HG03159 (cell line): ENCODE measurements around the gene SYCE1.
"Not testable (repeated sequence)": the region's sequence is repeated elsewhere in the genome, so short reads cannot be mapped to it uniquely, and the experiment has no call there.

Source experiments
- ATAC-seq: cut with Tn5 transposase; IDR thresholded peaks from one replicate; pipeline ENCODE4 v1.9.1; 2021; ENCODE audit warnings: mild to moderate bottlenecking, moderate library complexity; ENCODE audit not compliant: unreplicated experiment

The SYCE1 gene

GRCh38 chr10:133559216-133559615 lies 6.2 kb downstream of the SYCE1 start:
- no peak for ATAC-seq

- no peak for ATAC-seq
Measured at GRCh38 chr10:133557381-133557780, 8.0 kb downstream of the SYCE1 start.

DNA sequence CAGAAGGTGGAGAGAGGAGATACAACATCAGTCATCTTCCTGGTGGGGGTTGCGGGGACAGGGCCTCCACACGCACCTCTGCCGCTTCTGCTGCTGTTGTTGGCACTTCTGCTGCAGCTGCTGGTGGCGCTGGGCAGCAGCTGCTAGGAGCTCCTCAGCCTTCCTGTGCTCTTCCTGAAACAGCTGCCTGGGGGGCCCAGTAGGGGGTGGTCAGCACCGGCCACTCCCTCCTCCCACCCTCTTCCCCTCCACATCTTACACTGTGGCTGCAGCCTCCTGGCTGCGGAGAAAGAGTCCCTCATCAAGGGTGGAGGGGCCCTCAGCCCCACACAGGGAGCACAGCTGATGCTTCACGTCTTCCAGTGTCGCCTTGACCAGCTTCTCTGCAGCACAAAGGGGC lies 9.9 kb downstream of the SYCE1 start:
- no peak for ATAC-seq

- ATAC-seq = no peak
Measured at GRCh38 chr10:133554600-133554999, 10.8 kb downstream of the SYCE1 start.

DNA sequence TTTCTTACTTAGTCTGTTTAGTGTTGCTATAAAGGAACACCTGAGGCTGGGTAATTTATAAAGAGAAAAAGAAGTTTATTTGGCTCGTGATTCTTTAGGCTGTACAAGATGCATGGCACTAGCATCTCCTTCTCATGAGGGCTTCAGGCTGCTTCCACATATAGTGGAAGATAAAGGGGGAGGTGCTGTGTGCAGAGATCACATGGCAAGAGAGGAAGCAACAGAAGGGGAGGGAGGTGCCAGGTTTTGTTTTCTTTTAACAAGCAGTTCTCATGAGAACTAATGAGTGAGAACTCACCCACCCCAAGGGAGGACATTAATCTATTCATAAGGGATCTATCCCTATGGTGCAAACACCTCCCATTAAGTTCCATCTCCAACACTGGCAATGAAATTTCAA lies 20.9 kb downstream of the SYCE1 start:
- ATAC-seq = no peak

DNA sequence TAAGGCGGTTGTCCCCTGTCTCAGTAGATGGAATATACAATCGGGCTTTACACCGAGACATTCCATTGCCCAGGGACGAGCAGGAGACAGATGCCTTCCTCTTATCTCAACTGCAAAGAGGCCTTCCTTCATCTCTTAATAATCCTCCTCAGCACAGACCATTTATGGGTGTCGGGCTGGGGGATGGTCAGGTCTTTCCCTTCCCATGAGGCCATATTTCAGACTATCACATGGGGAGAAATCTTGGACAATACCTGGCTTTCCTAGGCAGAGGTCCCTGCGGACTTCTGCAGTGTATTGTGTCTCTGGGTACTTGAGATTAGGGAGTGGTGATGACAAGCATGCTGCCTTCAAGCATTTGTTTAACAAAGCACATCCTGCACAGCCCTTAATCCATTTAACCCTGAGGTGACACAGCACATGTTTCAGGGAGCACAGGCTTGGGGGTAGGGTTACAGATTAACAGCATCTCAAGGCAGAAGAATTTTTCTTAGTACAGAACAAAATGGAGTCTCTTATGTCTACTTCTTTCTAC lies 23.9 kb downstream of the SYCE1 start:
- ATAC-seq = not testable (repeated sequence)

GRCh38 chr10:133537546-133538545 lies 27.5 kb downstream of the SYCE1 start:
- no peak for ATAC-seq

DNA sequence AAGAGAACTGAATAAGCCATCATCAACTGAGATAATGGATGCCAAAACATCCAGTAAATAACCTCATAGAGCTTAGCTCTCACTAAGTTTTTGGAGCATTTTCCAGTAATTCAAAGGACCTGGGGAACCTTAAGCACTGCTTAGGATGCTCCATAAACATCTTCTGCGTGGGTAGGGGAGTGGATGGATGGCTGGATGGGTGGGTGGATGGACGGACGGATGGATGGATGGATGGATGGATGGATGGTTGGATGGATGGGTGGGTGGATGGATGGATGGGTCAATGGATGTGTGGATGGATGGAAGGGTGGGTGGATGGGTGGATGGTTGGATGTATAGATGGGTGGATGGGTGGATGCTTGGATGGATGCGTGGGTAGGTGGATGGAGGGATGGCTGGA lies 29.2 kb downstream of the SYCE1 start:
- ATAC-seq = no peak

DNA sequence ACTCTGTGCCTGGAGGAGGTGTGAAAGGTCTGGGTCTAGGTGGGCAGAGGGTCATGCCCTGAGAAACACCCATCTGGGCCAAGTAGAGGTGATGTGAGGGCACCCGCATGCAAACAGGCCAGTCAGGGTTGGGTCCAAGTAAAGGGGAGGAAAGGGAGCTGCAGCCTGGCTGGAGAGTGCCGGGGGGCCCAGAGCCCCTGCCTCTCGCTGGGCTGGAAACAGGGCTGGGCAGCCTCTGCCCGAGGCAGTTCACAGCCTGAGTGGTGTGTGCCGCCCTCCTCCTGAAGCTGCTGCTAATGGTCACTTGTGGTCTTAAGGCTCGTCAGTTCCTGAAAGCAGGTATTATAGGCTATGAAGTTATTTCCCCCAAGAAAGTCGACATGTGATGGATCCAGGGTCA lies 31.0 kb downstream of the SYCE1 start:
- ATAC-seq = no peak

GRCh38 chr10:133532871-133533270 lies 32.5 kb downstream of the SYCE1 start:
- no peak for ATAC-seq

DNA sequence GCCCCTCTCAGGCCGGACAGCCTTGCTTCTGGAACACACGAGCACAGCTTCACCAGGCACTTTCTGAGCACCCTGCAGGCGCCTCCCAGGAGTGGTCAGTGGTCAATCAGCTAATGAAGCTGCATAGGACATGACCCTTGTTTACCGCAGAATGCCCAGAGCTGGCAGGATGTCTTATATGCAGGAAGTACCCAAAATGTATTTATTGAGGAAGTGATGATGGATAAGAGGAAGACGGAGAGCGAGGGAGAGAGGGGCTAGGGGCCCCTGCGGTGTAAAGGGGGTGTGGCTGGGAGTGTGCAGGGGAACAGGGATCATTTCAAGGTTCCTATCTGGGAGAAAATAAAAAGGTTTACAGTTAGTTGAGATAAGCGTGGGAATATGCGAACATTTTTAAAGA lies 34.9 kb downstream of the SYCE1 start:
- ATAC-seq = no peak

GRCh38 chr10:133529576-133529946 lies 35.8 kb downstream of the SYCE1 start:
- no peak for ATAC-seq

- ATAC-seq = no peak
Measured at GRCh38 chr10:133528845-133529575, 36.4 kb downstream of the SYCE1 start.

DNA sequence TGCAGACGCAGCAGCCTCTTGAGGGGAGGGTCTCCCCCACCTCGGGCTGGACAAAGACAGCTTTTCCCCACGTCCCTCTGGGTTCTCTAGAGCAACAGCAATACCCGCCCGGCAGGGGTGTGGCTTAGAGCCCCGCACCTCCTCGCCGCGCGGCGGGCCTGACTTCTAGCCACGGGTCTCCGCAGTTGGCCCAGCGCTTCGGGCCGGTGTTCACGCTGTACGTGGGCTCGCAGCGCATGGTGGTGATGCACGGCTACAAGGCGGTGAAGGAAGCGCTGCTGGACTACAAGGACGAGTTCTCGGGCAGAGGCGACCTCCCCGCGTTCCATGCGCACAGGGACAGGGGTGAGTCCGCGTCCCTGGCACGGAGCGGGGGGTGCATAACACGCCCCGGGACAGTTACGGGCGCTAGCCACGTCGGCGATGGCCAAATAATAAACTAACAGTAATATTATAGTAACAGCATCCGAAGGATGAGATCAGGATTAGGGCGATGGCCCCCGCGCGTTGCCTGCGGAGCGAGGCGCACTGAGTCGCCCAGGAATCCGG lies 37.0 kb downstream of the SYCE1 start:
- ATAC-seq = no peak

- ATAC-seq = no peak
Measured at GRCh38 chr10:133527771-133528271, 37.6 kb downstream of the SYCE1 start.

DNA sequence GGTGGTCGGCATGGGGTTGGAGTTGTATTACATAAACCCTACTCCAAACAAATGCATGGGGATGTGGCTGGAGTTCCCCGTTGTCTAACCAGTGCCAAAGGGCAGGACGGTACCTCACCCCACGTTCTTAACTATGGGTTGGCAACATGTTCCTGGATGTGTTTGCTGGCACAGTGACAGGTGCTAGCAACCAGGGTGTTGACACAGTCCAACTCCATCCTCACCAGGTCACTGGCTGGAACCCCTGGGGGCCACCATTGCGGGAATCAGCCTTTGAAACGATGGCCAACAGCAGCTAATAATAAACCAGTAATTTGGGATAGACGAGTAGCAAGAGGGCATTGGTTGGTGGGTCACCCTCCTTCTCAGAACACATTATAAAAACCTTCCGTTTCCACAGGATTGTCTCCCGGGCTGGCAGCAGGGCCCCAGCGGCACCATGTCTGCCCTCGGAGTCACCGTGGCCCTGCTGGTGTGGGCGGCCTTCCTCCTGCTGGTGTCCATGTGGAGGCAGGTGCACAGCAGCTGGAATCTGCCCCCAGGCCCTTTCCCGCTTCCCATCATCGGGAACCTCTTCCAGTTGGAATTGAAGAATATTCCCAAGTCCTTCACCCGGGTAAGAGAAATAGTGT lies 38.3 kb downstream of the SYCE1 start, which contains the start of gene CYP2E1:
Gene CYP2E1, plus strand, starts transcription at position 407 of the 632 bp plus-strand sequence. Its CDS starts 33 bp downstream, at position 440.
- no peak for ATAC-seq

GRCh38 chr10:133525444-133525843 lies 39.9 kb downstream of the SYCE1 start:
- no peak for ATAC-seq

DNA sequence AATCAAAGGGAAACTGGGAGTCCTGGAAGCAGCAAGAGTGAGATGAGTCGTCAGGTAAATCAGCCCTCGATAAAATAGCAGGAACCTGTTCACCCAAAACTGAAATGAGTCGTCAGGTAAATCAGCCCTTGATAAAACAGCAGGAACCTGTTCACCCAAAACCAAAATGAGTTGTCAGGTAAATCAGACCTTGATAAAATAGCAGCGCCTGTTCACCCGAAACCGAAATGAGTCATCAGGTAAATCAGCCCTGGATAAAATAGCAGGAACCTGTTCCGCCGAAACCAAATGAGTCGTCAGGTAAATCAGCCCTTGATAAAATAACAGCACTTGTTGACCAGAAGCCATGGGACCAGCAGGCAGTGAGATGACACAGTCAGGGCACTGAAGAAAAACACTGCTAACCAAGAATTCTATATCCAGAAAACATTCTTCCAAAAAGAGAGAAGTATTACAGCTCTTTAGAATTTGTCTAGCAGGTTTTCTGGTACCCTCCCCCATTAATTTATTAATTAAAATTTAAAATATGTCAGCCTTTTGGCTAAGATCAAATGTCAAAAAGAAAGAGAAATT lies 41.7 kb downstream of the SYCE1 start:
- ATAC-seq = no peak

- peak; percentile 99 for ATAC-seq
Measured at GRCh38 chr10:133520193-133520738, 45.1 kb downstream of the SYCE1 start.

DNA sequence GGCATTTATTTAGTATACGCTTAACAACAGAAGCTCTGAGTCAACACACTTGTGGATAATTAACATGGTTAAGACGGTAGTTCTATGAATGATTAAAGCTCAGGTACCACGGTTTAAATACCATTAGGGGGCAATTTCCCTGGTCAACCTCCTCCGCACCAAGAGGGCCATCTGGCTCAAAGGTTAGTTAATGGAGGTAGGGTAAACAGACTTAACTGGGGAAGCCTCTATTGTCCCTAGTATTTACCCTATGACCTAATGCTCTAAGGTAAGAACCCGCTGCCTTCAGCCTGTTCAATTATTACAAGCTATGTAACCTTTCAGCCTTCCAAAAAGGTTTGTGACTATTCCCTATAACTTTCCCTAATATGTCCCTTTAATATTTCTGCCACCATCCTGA lies 46.9 kb downstream of the SYCE1 start:
- not testable (repeated sequence) for ATAC-seq
